Aorta (tissue), 5 donors: ENCODE data around the gene RNASE9. TPM values are rescaled to one million over a fixed set of nuclear protein-coding genes. Genes with fewer than 3 reads are reported as not detected.
"Not testable (repeated sequence)": the region's sequence is repeated elsewhere in the genome, so short reads cannot be mapped to it uniquely, and the experiment has no call there.

ENCODE experiments used
- ATAC-seq: fragments of 200-7000 bp; cut with Tn5 transposase; one replicate; pipeline ENCODE4 v1.9.1; 2022; ENCODE audit warnings: moderate library complexity; ENCODE audit not compliant: low FRiP score
- DNase-seq, 2 donors: peaks; one replicate each; pipeline ENCODE4 v3.0.0-alpha.2; 2020
- H3K27ac ChIP-seq, 2 donors: one replicate each; pipeline ENCODE4 v1.5.1; 2013; ENCODE audit warnings: low read length in 2 of 2, mild to moderate bottlenecking in 2 of 2, moderate library complexity in 2 of 2, control low read depth in 1 of 2, inconsistent platforms in 1 of 2, low read depth in 1 of 2
- H3K27me3 ChIP-seq, 2 donors: one replicate each; pipeline ENCODE4 v1.6.1; 2013; ENCODE audit warnings: control low read depth in 1 of 2, low read length in 1 of 2, mild to moderate bottlenecking in 1 of 2, moderate library complexity in 1 of 2; ENCODE audit not compliant: insufficient read depth in 2 of 2, control insufficient read depth in 1 of 2
- H3K36me3 ChIP-seq, 2 donors: one replicate each; pipeline ENCODE4 v1.6.1; 2013; ENCODE audit warnings: control low read depth in 1 of 2, low read length in 1 of 2, mild to moderate bottlenecking in 1 of 2; ENCODE audit not compliant: insufficient read depth in 2 of 2, control insufficient read depth in 1 of 2
- H3K4me1 ChIP-seq, 2 donors: one replicate each; pipeline ENCODE4 v1.6.1; 2013; ENCODE audit warnings: low read length in 2 of 2, control low read depth in 1 of 2, mild to moderate bottlenecking in 1 of 2, moderate library complexity in 1 of 2; ENCODE audit not compliant: insufficient read depth in 2 of 2, control insufficient read depth in 1 of 2
- H3K4me3 ChIP-seq, 2 donors: one replicate each; pipeline ENCODE4 v1.5.1; 2013; ENCODE audit warnings: low read length in 2 of 2, control low read depth in 1 of 2, mild to moderate bottlenecking in 1 of 2
- H3K9me3 ChIP-seq: one replicate; pipeline ENCODE4 v1.6.1; 2013; ENCODE audit warnings: mild to moderate bottlenecking, low read length; ENCODE audit not compliant: control insufficient read depth
- WGBS, 2 donors: extraction: QIAGEN DNeasy Blood & Tissue Kit; methylation state at CpG; one replicate each; pipeline ENCODE4 v1.1.7; 2013; 5-methylcytosine and 5-hydroxymethylcytosine counted together
- intact Hi-C, 2 donors: fragments of 100-400 bp; cut with DNase I; formaldehyde crosslinking; loops; one replicate each; pipeline versions ENCODE4 v1.14.2 to v1.15.0; 2022
- polyA plus RNA-seq, 2 donors: library from polyadenylated mRNA; stranded (reverse); fragments of 200-250 nt; gene quantifications; one replicate each; pipeline ENCODE4 v1.2.3, GENCODE V29; 2013
- total RNA-seq, 2 donors: library from RNA; stranded (reverse); fragmentation: NEBNext Ultra II Directional; extraction: Animal tissue kit (Norgen Biotek cat#: 25700); gene quantifications; one replicate each; pipeline ENCODE4 v1.2.1, GENCODE V29; 2021
- donor health status: healthy with polysubstance abuse.
- donor health status: Bipolar disorder and iron deficiency.
- donor health status: DM: no; HTN: no; CAD: no.
- donor health status: DM: no; HTN: no; CAD: no.
- donor health status: DM: yes; HTN: yes; CAD: no.

The RNASE9 gene
- total and polyA plus RNA-seq, 4 donors: not detected

DNA sequence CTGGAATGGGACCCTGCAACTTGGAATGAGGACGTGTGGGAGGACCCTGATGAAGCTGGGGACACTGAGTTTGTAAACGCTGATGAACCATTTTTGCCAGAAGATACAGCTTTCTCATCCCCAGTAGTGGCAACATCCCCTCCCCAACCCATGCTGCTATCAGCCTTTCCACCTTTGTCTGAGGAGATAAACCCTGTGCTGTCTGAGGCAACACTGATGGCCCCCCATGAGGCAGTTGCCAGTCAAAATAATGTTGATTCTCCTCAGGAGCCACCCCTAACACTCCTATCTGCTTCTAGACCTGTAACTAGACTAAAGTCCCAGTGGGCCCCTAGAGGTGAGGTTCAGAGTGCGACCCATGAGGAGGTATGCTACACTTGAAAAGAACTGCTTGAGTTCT, 7.5 kb upstream of the RNASE9 start:
- DNase-seq (no peak), ATAC-seq (no peak)
- H3K4me3 ChIP-seq: no peak overlapping the region
- no peaks in the 10 kb centered on the region for H3K36me3 ChIP-seq
- WGBS, 2 donors: 77 to 78% methylated on average over 3 of the region's 3 CpGs
- no peaks in the 10 kb centered on the region for H3K27me3 ChIP-seq
- peaks cover 12% of the 10 kb centered on the region for H3K9me3 ChIP-seq
- H3K27ac ChIP-seq: no peak overlapping the region
- intact Hi-C loops: no loop called here
- no peaks in the 10 kb centered on the region for H3K4me1 ChIP-seq

DNA sequence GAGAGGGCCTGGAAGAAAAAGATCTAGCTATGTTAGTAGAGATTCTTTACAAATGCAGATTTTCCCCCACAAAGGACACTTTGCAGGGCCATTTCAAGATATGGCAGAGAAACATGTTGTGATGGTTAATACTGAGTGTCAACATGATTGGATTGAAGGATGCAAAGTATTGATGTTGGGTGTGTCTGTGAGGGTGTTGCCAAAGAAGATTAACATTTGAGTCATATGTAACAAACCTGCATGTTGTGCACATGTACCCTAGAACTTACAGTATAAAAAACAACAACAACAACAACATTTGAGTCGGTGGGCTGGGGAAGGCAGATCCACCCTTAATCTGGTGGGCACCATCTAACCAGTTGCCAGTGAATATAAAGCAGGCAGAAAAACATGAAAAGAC, 6.4 kb upstream of the RNASE9 start:
- H3K36me3 ChIP-seq, H3K4me3 ChIP-seq, H3K4me1 ChIP-seq, DNase-seq, H3K27me3 ChIP-seq, H3K27ac ChIP-seq, ATAC-seq, intact Hi-C loops: not testable (repeated sequence)
- WGBS, 2 donors: 81% methylated on average over 1 of the region's 1 CpG
- H3K9me3 ChIP-seq: peaks cover 12% of the 10 kb centered on the region

DNA sequence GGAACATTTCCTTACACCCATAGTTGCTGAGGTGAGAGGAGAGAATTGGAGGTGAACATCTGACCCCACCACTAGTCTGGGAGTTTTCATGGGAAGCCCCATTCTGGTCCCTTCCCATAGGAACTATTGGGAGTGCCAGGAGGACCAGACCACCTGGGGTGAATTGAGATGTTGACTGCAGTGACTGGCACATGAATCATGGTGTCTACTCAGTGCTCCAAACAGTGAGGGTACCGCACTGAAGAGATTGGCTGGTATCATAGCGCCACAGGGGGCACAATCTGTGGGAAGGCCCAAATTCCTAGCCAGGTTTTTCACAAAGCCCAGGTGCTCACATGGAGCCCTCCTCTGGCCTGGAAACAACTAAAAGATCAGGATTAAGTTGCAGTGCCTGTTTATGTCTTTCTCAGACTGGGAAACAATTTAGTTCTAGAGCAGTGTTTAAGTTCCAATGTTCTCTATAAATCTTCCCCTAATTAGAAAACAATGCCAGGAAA, 3.7 kb upstream of the RNASE9 start:
- 81 to 91% methylated on average over 2 of the region's 2 CpGs for WGBS, 2 donors
- ATAC-seq (no peak), DNase-seq (no peak)
- H3K27me3 ChIP-seq: no peaks in the 10 kb centered on the region
- intact Hi-C loops: no loop called here
- H3K4me3 ChIP-seq: no peak overlapping the region
- H3K27ac ChIP-seq: no peak overlapping the region
- no peaks in the 10 kb centered on the region for H3K4me1 ChIP-seq
- H3K36me3 ChIP-seq: no peaks in the 10 kb centered on the region
- peaks cover 12% of the 10 kb centered on the region for H3K9me3 ChIP-seq

DNA sequence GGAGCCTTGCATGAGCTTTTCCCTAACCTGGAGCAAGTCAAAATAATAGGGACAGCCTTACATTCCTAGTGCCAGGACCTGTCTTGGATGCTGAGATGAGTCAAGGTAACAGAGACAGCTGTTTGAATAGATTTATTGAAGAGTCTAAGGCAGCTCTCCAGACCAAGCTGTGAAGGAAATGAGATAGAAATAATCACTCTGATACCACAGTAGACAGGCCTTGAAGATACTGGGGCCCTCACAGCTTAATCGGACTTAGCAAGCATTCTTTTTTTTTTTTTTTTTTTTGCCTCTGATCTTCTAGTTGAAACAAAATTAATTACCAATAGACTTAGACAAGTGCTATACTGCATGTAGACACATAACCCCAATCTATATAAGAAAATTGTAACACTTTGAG, 3.1 kb upstream of the RNASE9 start:
- Histone ChIP-seq H3K9me3 (peaks cover 8% of the 10 kb centered on the region), H3K4me3 (no peak overlapping the region), H3K36me3 (no peaks in the 10 kb centered on the region), H3K4me1 (no peaks in the 10 kb centered on the region), H3K27me3 (no peaks in the 10 kb centered on the region), H3K27ac (no peak overlapping the region)
- DNase-seq (no peak), ATAC-seq (no peak)
- intact Hi-C loops: no loop called here
- WGBS, 2 donors: 78 to 88% methylated on average over 1 of the region's 1 CpG

DNA sequence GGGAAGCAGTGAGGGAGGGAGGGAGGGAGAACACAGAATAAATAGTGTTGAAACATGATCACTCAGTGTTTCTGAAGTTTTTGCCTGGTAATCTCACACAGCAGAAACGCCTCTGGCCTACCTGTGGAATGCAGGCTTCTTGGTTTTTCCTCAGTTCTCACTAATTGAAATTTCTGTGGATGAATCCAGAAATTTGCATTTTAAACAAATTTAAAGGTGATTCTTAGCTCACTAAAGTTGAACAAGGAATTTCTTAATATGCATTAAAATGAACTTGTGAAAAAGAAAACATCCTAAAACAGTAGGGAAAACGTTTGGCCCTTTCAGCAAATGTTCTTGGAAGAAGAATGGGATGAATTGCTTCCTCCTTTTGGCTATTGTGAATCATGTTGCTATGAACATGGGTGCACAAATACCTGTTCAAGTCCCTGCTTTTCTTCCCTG, 1.4 kb downstream of the RNASE9 start:
- Histone ChIP-seq H3K27me3 (no peaks in the 10 kb centered on the region), H3K9me3 (no peaks in the 10 kb centered on the region), H3K36me3 (no peaks in the 10 kb centered on the region), H3K4me3 (no peak overlapping the region), H3K4me1 (no peaks in the 10 kb centered on the region), H3K27ac (no peak overlapping the region)
- WGBS, 2 donors: 39 to 42% methylated on average over 2 of the region's 2 CpGs
- intact Hi-C loops: no loop called here
- DNase-seq (no peak), ATAC-seq (no peak)

DNA sequence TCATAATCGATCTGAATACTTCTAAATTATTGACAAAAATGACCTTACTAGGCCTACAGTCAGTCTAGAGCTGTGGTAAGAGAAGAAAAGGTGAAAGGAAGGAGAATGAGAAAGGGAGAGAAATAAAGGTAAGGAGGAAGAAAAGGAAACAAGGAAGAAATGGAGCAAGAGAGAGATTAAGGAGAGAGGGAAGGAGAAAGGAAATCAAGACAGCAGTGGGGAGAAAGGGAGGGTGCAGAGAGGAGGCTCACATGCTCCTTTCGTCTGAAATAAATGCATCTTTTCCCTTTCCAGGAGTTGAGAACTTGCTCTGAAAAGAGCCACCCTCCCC, 3.7 kb downstream of the RNASE9 start:
- WGBS, 2 donors: 42 to 45% methylated on average over 2 of the region's 2 CpGs
- Histone ChIP-seq H3K9me3 (no peaks in the 10 kb centered on the region), H3K4me1 (no peaks in the 10 kb centered on the region), H3K27ac (no peak overlapping the region), H3K36me3 (no peaks in the 10 kb centered on the region), H3K4me3 (no peak overlapping the region), H3K27me3 (no peaks in the 10 kb centered on the region)
- DNase-seq (no peak), ATAC-seq (no peak)
- intact Hi-C loops: no loop called here

DNA sequence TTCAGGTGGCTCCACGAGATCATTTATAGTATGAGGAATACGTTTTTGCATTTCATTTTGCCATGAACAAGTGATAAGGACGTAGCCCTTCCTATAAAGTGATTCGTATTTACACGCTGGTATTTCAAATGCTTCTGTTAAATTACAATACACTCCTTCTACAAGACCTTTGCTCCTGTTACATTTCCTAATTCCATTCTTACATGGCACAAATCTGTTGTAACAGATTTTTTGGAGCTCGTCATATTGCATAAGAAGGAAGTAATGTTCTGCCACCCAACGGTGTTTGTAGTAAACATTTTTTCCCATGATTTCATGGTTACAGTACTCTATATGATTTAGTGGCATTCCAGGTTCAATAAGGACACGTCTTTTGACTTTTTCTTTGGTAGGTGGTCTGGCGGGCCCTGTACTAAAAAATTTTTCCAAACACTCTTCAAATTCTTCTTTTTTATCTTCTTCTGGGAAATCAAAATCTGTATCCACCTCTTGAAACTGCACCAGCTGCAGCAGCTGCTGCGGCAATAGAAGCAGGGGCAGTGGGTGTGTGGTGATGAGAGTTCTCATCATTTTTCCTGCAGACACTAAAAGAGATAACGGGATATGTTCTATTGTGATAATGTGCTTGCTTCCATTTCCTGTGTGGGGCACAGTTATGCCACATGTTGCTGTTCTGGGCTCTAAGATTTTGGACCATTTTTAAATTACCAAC, 4.2 kb downstream of the RNASE9 start:
- Histone ChIP-seq H3K36me3 (no peaks in the 10 kb centered on the region), H3K4me3 (no peak overlapping the region), H3K27ac (no peak overlapping the region), H3K27me3 (no peaks in the 10 kb centered on the region), H3K4me1 (no peaks in the 10 kb centered on the region), H3K9me3 (no peaks in the 10 kb centered on the region)
- ATAC-seq: no peak
- no peak for DNase-seq
- intact Hi-C loops: no loop called here
- 62 to 66% methylated on average over 11 of the region's 11 CpGs for WGBS, 2 donors

DNA sequence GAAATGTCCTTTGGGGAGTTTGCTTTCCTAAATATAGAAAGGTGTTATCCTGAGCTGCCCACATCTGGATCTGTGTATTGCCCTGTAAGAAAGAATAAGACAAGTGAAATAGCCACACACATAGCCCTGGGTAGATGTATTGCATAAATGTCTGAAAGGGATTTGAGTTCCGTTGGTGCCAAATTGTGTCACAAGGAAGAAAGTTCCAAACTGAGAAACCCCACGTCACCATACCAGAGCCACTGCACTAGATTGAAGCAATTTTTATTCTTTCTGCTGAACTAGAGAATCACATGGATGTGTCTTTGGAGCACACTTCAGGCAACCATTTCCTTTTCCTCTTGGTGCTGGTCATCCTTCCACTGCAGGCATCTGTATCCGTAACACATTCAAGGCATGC, 5.0 kb downstream of the RNASE9 start:
- Histone ChIP-seq H3K4me1 (no peaks in the 10 kb centered on the region), H3K4me3 (no peak overlapping the region), H3K27ac (no peak overlapping the region), H3K9me3 (no peaks in the 10 kb centered on the region), H3K36me3 (no peaks in the 10 kb centered on the region), H3K27me3 (no peaks in the 10 kb centered on the region)
- ATAC-seq (no peak), DNase-seq (no peak)
- intact Hi-C loops: no loop called here
- 83 to 86% methylated on average over 3 of the region's 3 CpGs for WGBS, 2 donors

DNA sequence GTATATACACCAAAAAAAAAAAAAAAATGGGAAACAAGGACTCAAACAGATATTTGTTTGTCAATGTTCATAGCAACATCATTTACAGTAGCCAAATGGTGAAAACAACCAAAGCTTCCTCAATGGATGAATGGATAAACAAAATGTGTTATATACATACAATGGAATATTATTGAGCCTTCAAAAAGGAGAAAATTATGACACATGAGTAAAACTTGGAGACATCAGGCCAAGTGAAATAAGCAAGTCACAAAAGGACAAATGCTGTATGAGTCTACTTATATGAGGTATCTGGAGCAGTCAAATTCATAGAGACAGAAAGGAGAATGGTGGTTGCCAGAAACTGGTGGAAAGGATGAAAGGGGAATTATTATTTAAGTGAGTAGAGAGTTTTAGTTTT, 7.8 kb downstream of the RNASE9 start:
- no peaks in the 10 kb centered on the region for H3K9me3 ChIP-seq
- DNase-seq (no peak), ATAC-seq (no peak)
- H3K4me3 ChIP-seq: no peak overlapping the region
- no peak overlapping the region for H3K27ac ChIP-seq
- no peaks in the 10 kb centered on the region for H3K36me3 ChIP-seq
- intact Hi-C loops: no loop called here
- no peaks in the 10 kb centered on the region for H3K27me3 ChIP-seq
- no peaks in the 10 kb centered on the region for H3K4me1 ChIP-seq
